ENCODE measurements around the gene HMCES. TPM values are rescaled to one million over a fixed set of nuclear protein-coding genes. Genes with fewer than 3 reads are reported as not detected.
"Not testable (repeated sequence)": the region's sequence is repeated elsewhere in the genome, so short reads cannot be mapped to it uniquely, and the experiment has no call there.

The HMCES gene
- total and polyA plus RNA-seq, 5 donors from 2014 or later: 64.1 to 115 (median 91.2) TPM

- no peak overlapping the region for H3K4me3 Mint-ChIP-seq
These were observed 70.1 kb downstream of the HMCES start for GRCh38 chr3:129348734-129349133.

GRCh38 chr3:129349169-129349568 lies 70.5 kb downstream of the HMCES start:
- not testable (repeated sequence) for H3K4me3 Mint-ChIP-seq; H3K4me1 ChIP-seq (ENCODE audit: control insufficient read depth, insufficient read depth, low read length, poor library complexity, severe bottlenecking); H3K9me3 ChIP-seq (ENCODE audit: control insufficient read depth in 2 of 2, low read length in 2 of 2); H3K27ac Mint-ChIP-seq; H3K9me3 Mint-ChIP-seq; H3K27ac ChIP-seq (ENCODE audit: insufficient read depth, low read length, poor library complexity, severe bottlenecking); H3K27me3 ChIP-seq (ENCODE audit: control insufficient read depth, insufficient read depth, low read length); H3K4me3 ChIP-seq (ENCODE audit: low read depth, low read length); ATAC-seq (ENCODE audit: low read depth in 2 of 2); DNase-seq; H3K36me3 Mint-ChIP-seq; H3K36me3 ChIP-seq (ENCODE audit: control insufficient read depth, insufficient read depth, low read length)
- H3K4me1 Mint-ChIP-seq: peaks cover 0 to 11% (median 3%) of the 10 kb centered on the region in 4 donors
- peaks cover 29% of the 10 kb centered on the region for H3K27me3 Mint-ChIP-seq

More at GRCh38 chr3:129348734-129349133, 70.1 kb downstream of the HMCES start:
- Mint-ChIP-seq H3K27ac (peak overlapping the region in 1 of 3 donors; percentile 7), H3K4me1 (peaks cover 0 to 11% (median 4%) of the 10 kb centered on the region in 4 donors), H3K36me3 (no peaks in the 10 kb centered on the region), H3K9me3 (peaks cover 0 to 3% (median 0%) of the 10 kb centered on the region in 7 donors), H3K27me3 (peaks cover 30% of the 10 kb centered on the region)
- no peak for ATAC-seq (ENCODE audit: low read depth in 2 of 2)
- H3K4me3 ChIP-seq (ENCODE audit: low read depth, low read length): no peak overlapping the region
- no peak overlapping the region for H3K27ac ChIP-seq (ENCODE audit: insufficient read depth, low read length, poor library complexity, severe bottlenecking)
- no peaks in the 10 kb centered on the region for H3K9me3 ChIP-seq (ENCODE audit: control insufficient read depth in 2 of 2, low read length in 2 of 2)
- no peak for DNase-seq
- peaks cover 6% of the 10 kb centered on the region for H3K4me1 ChIP-seq (ENCODE audit: control insufficient read depth, insufficient read depth, low read length, poor library complexity, severe bottlenecking)
- no peaks in the 10 kb centered on the region for H3K36me3 ChIP-seq (ENCODE audit: control insufficient read depth, insufficient read depth, low read length)
- peaks cover 3% of the 10 kb centered on the region for H3K27me3 ChIP-seq (ENCODE audit: control insufficient read depth, insufficient read depth, low read length)

- Mint-ChIP-seq H3K27me3 (peaks cover 27% of the 10 kb centered on the region), H3K4me3 (no peak overlapping the region), H3K36me3 (no peaks in the 10 kb centered on the region), H3K27ac (peak overlapping the region in 1 of 3 donors; percentile 31), H3K4me1 (peaks cover 0 to 11% (median 3%) of the 10 kb centered on the region in 4 donors), H3K9me3 (peaks cover 0 to 3% (median 0%) of the 10 kb centered on the region in 7 donors)
- Histone ChIP-seq H3K4me1 (ENCODE audit: control insufficient read depth, insufficient read depth, low read length, poor library complexity, severe bottlenecking) (no peaks in the 10 kb centered on the region), H3K27me3 (ENCODE audit: control insufficient read depth, insufficient read depth, low read length) (peaks cover 3% of the 10 kb centered on the region), H3K36me3 (ENCODE audit: control insufficient read depth, insufficient read depth, low read length) (no peaks in the 10 kb centered on the region), H3K4me3 (ENCODE audit: low read depth, low read length) (no peak overlapping the region), H3K27ac (ENCODE audit: insufficient read depth, low read length, poor library complexity, severe bottlenecking) (no peak overlapping the region), H3K9me3 (ENCODE audit: control insufficient read depth in 2 of 2, low read length in 2 of 2) (no peaks in the 10 kb centered on the region)
- ATAC-seq (ENCODE audit: low read depth in 2 of 2): no peak
- DNase-seq: no peak
These were observed 71.1 kb downstream of the HMCES start for GRCh38 chr3:129349791-129350190.

- Histone ChIP-seq H3K27me3 (ENCODE audit: control insufficient read depth, insufficient read depth, low read length) (no peaks in the 10 kb centered on the region), H3K4me3 (ENCODE audit: low read depth, low read length) (no peak overlapping the region), H3K36me3 (ENCODE audit: control insufficient read depth, insufficient read depth, low read length) (no peaks in the 10 kb centered on the region), H3K27ac (ENCODE audit: insufficient read depth, low read length, poor library complexity, severe bottlenecking) (no peak overlapping the region), H3K4me1 (ENCODE audit: control insufficient read depth, insufficient read depth, low read length, poor library complexity, severe bottlenecking) (no peaks in the 10 kb centered on the region), H3K9me3 (ENCODE audit: control insufficient read depth in 2 of 2, low read length in 2 of 2) (no peaks in the 10 kb centered on the region)
- DNase-seq: no peak
- Mint-ChIP-seq H3K4me1 (peaks cover 0 to 1% (median 0%) of the 10 kb centered on the region in 4 donors), H3K9me3 (peaks cover 0 to 3% (median 0%) of the 10 kb centered on the region in 7 donors), H3K27me3 (peaks cover 14% of the 10 kb centered on the region), H3K27ac (no peak overlapping the region), H3K36me3 (no peaks in the 10 kb centered on the region), H3K4me3 (no peak overlapping the region)
- peak in 1 of 2 donors; percentile 40 for ATAC-seq (ENCODE audit: low read depth in 2 of 2)
These were observed 73.4 kb downstream of the HMCES start for GRCh38 chr3:129352045-129352444.

GRCh38 chr3:129352650-129353588 lies 74.2 kb downstream of the HMCES start:
- Histone ChIP-seq H3K4me3 (ENCODE audit: low read depth, low read length) (no peak overlapping the region), H3K27me3 (ENCODE audit: control insufficient read depth, insufficient read depth, low read length) (no peaks in the 10 kb centered on the region), H3K36me3 (ENCODE audit: control insufficient read depth, insufficient read depth, low read length) (no peaks in the 10 kb centered on the region), H3K27ac (ENCODE audit: insufficient read depth, low read length, poor library complexity, severe bottlenecking) (no peak overlapping the region), H3K9me3 (ENCODE audit: control insufficient read depth in 2 of 2, low read length in 2 of 2) (no peaks in the 10 kb centered on the region), H3K4me1 (ENCODE audit: control insufficient read depth, insufficient read depth, low read length, poor library complexity, severe bottlenecking) (no peaks in the 10 kb centered on the region)
- H3K36me3 Mint-ChIP-seq: no peaks in the 10 kb centered on the region
- no peaks in the 10 kb centered on the region for H3K4me1 Mint-ChIP-seq
- H3K27ac Mint-ChIP-seq: no peak overlapping the region
- H3K27me3 Mint-ChIP-seq: peaks cover 10% of the 10 kb centered on the region
- ATAC-seq (ENCODE audit: low read depth in 2 of 2) (no peak), DNase-seq (no peak)
- peaks cover 0 to 3% (median 0%) of the 10 kb centered on the region in 7 donors for H3K9me3 Mint-ChIP-seq
- H3K4me3 Mint-ChIP-seq: no peak overlapping the region

GRCh38 chr3:129353589-129353941 lies 74.9 kb downstream of the HMCES start:
- Histone ChIP-seq H3K4me1 (ENCODE audit: control insufficient read depth, insufficient read depth, low read length, poor library complexity, severe bottlenecking) (no peaks in the 10 kb centered on the region), H3K36me3 (ENCODE audit: control insufficient read depth, insufficient read depth, low read length) (no peaks in the 10 kb centered on the region), H3K4me3 (ENCODE audit: low read depth, low read length) (no peak overlapping the region), H3K9me3 (ENCODE audit: control insufficient read depth in 2 of 2, low read length in 2 of 2) (no peaks in the 10 kb centered on the region), H3K27ac (ENCODE audit: insufficient read depth, low read length, poor library complexity, severe bottlenecking) (no peak overlapping the region), H3K27me3 (ENCODE audit: control insufficient read depth, insufficient read depth, low read length) (no peaks in the 10 kb centered on the region)
- Mint-ChIP-seq H3K36me3 (no peaks in the 10 kb centered on the region), H3K27me3 (peaks cover 3% of the 10 kb centered on the region), H3K9me3 (peaks cover 0 to 2% (median 0%) of the 10 kb centered on the region in 7 donors), H3K4me3 (no peak overlapping the region), H3K4me1 (no peaks in the 10 kb centered on the region), H3K27ac (no peak overlapping the region)
- no peak for ATAC-seq (ENCODE audit: low read depth in 2 of 2)
- DNase-seq: no peak
